SU-DHL-6 (cell line): ENCODE measurements around the gene B3GAT1.

Experiments used
- H2AFZ ChIP-seq: fragments of 200-600 bp; sonication (generic); 2 replicates; pipeline ENCODE4 v1.6.1; 2014; ENCODE audit warnings: low read depth, mild to moderate bottlenecking, moderate library complexity, mixed read lengths, antibody characterized with exemption, low read length; ENCODE audit not compliant: severe bottlenecking
- H3F3A ChIP-seq: fragments of 200-600 bp; shearing (Covaris generic); 2 replicates; pipeline ENCODE4 v1.6.0; 2016; ENCODE audit warnings: antibody characterized with exemption, mild to moderate bottlenecking; ENCODE audit not compliant: insufficient read depth
- H3K27ac ChIP-seq: fragments of 200-600 bp; sonication (generic); 2 replicates; pipeline ENCODE4 v1.5.1; 2016; ENCODE audit warnings: low read depth, mild to moderate bottlenecking, low read length, moderate library complexity, mixed read lengths
- H3K27me3 ChIP-seq: fragments of 200-600 bp; sonication (generic), shearing (Covaris generic); 2 replicates; pipeline ENCODE4 v1.6.0; 2014; ENCODE audit warnings: mild to moderate bottlenecking, low read length
- H3K36me3 ChIP-seq: fragments of 200-600 bp; sonication (generic); 2 replicates; pipeline ENCODE4 v1.6.1; 2014; ENCODE audit warnings: mild to moderate bottlenecking, low read length, mixed read lengths
- H3K4me2 ChIP-seq: fragments of 300-600, 200-600 bp; shearing (Covaris generic), sonication (generic); 2 replicates; pipeline ENCODE4 v1.6.0; 2014; ENCODE audit warnings: low read length, low read depth, mild to moderate bottlenecking; ENCODE audit not compliant: poor library complexity, severe bottlenecking
- H3K4me3 ChIP-seq: fragments of 200-600 bp; sonication (generic); 2 replicates; pipeline ENCODE4 v1.5.1; 2014; ENCODE audit warnings: antibody characterized with exemption, low read length, mild to moderate bottlenecking, mixed read lengths; ENCODE audit not compliant: insufficient read depth, poor library complexity, severe bottlenecking
- H3K79me2 ChIP-seq: fragments of 200-600 bp; sonication (generic); 2 replicates; pipeline ENCODE4 v1.6.1; 2014; ENCODE audit warnings: mild to moderate bottlenecking, low read length, moderate library complexity; ENCODE audit not compliant: insufficient read depth
- H3K9ac ChIP-seq: fragments of 200-600 bp; sonication (generic); 2 replicates; pipeline ENCODE4 v1.7.0; 2014; ENCODE audit warnings: mild to moderate bottlenecking, low read length
- H3K9me2 ChIP-seq: fragments of 200-600 bp; sonication (generic); replicated peaks from 2 replicates; pipeline ENCODE4 v1.6.1; 2014; ENCODE audit warnings: low read length; ENCODE audit not compliant: insufficient read depth
- H3K9me3 ChIP-seq: fragments of 200-600 bp; sonication (generic); 2 replicates; pipeline ENCODE4 v1.6.1; 2014; ENCODE audit warnings: low read length, mixed read lengths; ENCODE audit not compliant: insufficient read depth
- H4K20me1 ChIP-seq: fragments of 200-600 bp; sonication (generic); 2 replicates; pipeline ENCODE4 v1.6.1; 2014; ENCODE audit warnings: low read depth, mild to moderate bottlenecking, antibody characterized with exemption, low read length, moderate library complexity, mixed read lengths
- CTCF ChIP-seq: fragments of 200-600 bp; sonication (generic); IDR thresholded peaks from one replicate; pipeline ENCODE4 v1.5.1; 2017; ENCODE audit warnings: antibody characterized with exemption, mild to moderate bottlenecking, low read length, moderate library complexity; ENCODE audit not compliant: insufficient read depth, poor library complexity, severe bottlenecking
- EZH2phosphoT487 ChIP-seq: fragments of 200-600 bp; sonication (generic), shearing (Covaris generic); conservative IDR thresholded peaks from 2 replicates; pipeline ENCODE4 v1.6.1; 2018; ENCODE audit warnings: mild to moderate bottlenecking, antibody characterized with exemption, low read length, moderate library complexity, mixed read lengths

Gene B3GAT1

GRCh38 chr11:134452026-134452837, 40.2 kb upstream of the B3GAT1 start:
- no peak overlapping the region for H3K4me2 ChIP-seq
- H3K9me3 ChIP-seq: no peaks in the 10 kb centered on the region
- no peaks in the 10 kb centered on the region for H3F3A ChIP-seq
- H2AFZ ChIP-seq: no peak overlapping the region
- no peak overlapping the region for H3K27ac ChIP-seq
- no peak overlapping the region for H3K9ac ChIP-seq
- no peaks in the 10 kb centered on the region for H3K9me2 ChIP-seq
- no peak overlapping the region for H3K4me3 ChIP-seq
- no peaks in the 10 kb centered on the region for H3K36me3 ChIP-seq
- H4K20me1 ChIP-seq: no peaks in the 10 kb centered on the region
- no peaks in the 10 kb centered on the region for H3K27me3 ChIP-seq
- no peaks in the 10 kb centered on the region for H3K79me2 ChIP-seq
- no peak for TF ChIP-seq EZH2phosphoT487
- no peak for TF ChIP-seq CTCF

GRCh38 chr11:134450186-134450585, 38.1 kb upstream of the B3GAT1 start:
- Histone ChIP-seq H3K27me3 (no peaks in the 10 kb centered on the region), H3K4me2 (no peak overlapping the region), H3K9me3 (no peaks in the 10 kb centered on the region), H3K9ac (no peak overlapping the region), H3K4me3 (no peak overlapping the region), H3K79me2 (no peaks in the 10 kb centered on the region), H3K36me3 (no peaks in the 10 kb centered on the region), H4K20me1 (no peaks in the 10 kb centered on the region), H3K27ac (no peak overlapping the region), H3F3A (no peaks in the 10 kb centered on the region), H3K9me2 (no peaks in the 10 kb centered on the region), H2AFZ (no peak overlapping the region)
- TF ChIP-seq EZH2phosphoT487: no peak
- no peak for TF ChIP-seq CTCF

- Histone ChIP-seq H3K9me2 (no peaks in the 10 kb centered on the region), H3K9me3 (no peaks in the 10 kb centered on the region), H2AFZ (no peak overlapping the region), H3K79me2 (no peaks in the 10 kb centered on the region), H3K9ac (no peak overlapping the region), H3K36me3 (no peaks in the 10 kb centered on the region), H3K4me2 (no peak overlapping the region), H4K20me1 (no peaks in the 10 kb centered on the region), H3K27ac (no peak overlapping the region), H3K4me3 (no peak overlapping the region), H3K27me3 (no peaks in the 10 kb centered on the region), H3F3A (no peaks in the 10 kb centered on the region)
- TF ChIP-seq EZH2phosphoT487 (no peak), CTCF (no peak)
Measured at GRCh38 chr11:134449713-134450112, 37.7 kb upstream of the B3GAT1 start.
